Nephron progenitor cell (in vitro differentiated cells): ENCODE measurements around the gene TIMMDC1.

Experiments
- DNase-seq: peaks from one replicate; pipeline ENCODE4 v3.0.0; 2021
- H3K27ac Mint-ChIP-seq: 2 replicates; pipeline ENCODE4 v1.8.0; 2021; ENCODE audit warnings: mild to moderate bottlenecking, moderate library complexity, mixed read lengths
- H3K27me3 Mint-ChIP-seq: 2 replicates; pipeline ENCODE4 v1.8.0; 2021; ENCODE audit warnings: mild to moderate bottlenecking, low read depth, mixed read lengths; ENCODE audit not compliant: poor library complexity
- H3K36me3 Mint-ChIP-seq: 2 replicates; pipeline ENCODE4 v1.8.0; 2021; ENCODE audit warnings: low read depth, mixed read lengths
- H3K4me1 Mint-ChIP-seq: 2 replicates; pipeline ENCODE4 v1.8.0; 2021; ENCODE audit warnings: mixed read lengths
- H3K4me3 Mint-ChIP-seq: 2 replicates; pipeline ENCODE4 v1.8.0; 2021; ENCODE audit warnings: mild to moderate bottlenecking, moderate library complexity, mixed read lengths
- H3K9me3 Mint-ChIP-seq: 2 replicates; pipeline ENCODE4 v1.8.0; 2021; ENCODE audit warnings: mild to moderate bottlenecking, moderate library complexity, mixed read lengths
- CTCF ChIP-seq: fragments of 200-600 bp; sonication (generic); IDR thresholded peaks from 2 replicates; pipeline ENCODE4 v1.5.0; 2021; ENCODE audit warnings: antibody characterized with exemption

The TIMMDC1 gene

DNA sequence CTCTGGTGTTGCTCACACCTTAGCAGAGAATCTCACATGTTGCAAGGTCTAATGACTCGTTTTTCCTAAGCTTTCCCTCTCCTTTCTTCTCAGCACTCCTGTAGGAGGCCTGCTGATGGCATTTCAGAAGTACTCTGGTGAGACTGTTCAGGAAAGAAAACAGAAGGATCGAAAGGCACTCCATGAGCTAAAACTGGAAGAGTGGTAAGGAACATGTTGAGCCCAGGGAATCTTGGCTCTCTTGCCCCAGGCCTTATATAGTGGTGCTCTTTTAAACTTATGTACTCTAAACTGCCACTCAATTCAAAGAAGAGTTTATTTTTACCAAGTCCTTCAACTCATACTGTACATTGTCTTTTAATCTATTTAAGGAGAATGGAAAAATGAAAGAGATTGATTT lies 18.8 kb downstream of the TIMMDC1 start:
- no peak overlapping the region for H3K4me3 Mint-ChIP-seq
- no peak for DNase-seq
- H3K36me3 Mint-ChIP-seq: peaks cover 92% of the 10 kb centered on the region
- peaks cover 5% of the 10 kb centered on the region for H3K27me3 Mint-ChIP-seq
- no peak for TF ChIP-seq CTCF
- peaks cover 34% of the 10 kb centered on the region for H3K9me3 Mint-ChIP-seq
- no peak overlapping the region for H3K27ac Mint-ChIP-seq
- no peaks in the 10 kb centered on the region for H3K4me1 Mint-ChIP-seq

- Mint-ChIP-seq H3K27me3 (peaks cover 5% of the 10 kb centered on the region), H3K36me3 (peaks cover 97% of the 10 kb centered on the region), H3K4me1 (no peaks in the 10 kb centered on the region), H3K27ac (no peak overlapping the region), H3K9me3 (peaks cover 34% of the 10 kb centered on the region), H3K4me3 (no peak overlapping the region)
- no peak for DNase-seq
- no peak for TF ChIP-seq CTCF
Observed at GRCh38 chr3:119518026-119518425, 19.7 kb downstream of the TIMMDC1 start.

GRCh38 chr3:119524931-119525662 lies 26.8 kb downstream of the TIMMDC1 start:
- peaks cover 59% of the 10 kb centered on the region for H3K36me3 Mint-ChIP-seq
- no peak overlapping the region for H3K27ac Mint-ChIP-seq
- TF ChIP-seq CTCF: no peak
- H3K9me3 Mint-ChIP-seq: peaks cover 13% of the 10 kb centered on the region
- H3K4me3 Mint-ChIP-seq: no peak overlapping the region
- no peaks in the 10 kb centered on the region for H3K4me1 Mint-ChIP-seq
- H3K27me3 Mint-ChIP-seq: no peaks in the 10 kb centered on the region
- DNase-seq: no peak

- H3K4me3 Mint-ChIP-seq: no peak overlapping the region
- DNase-seq: no peak
- no peak overlapping the region for H3K27ac Mint-ChIP-seq
- TF ChIP-seq CTCF: no peak
- no peaks in the 10 kb centered on the region for H3K9me3 Mint-ChIP-seq
- peaks cover 33% of the 10 kb centered on the region for H3K36me3 Mint-ChIP-seq
- no peaks in the 10 kb centered on the region for H3K4me1 Mint-ChIP-seq
- H3K27me3 Mint-ChIP-seq: no peaks in the 10 kb centered on the region
Observed at GRCh38 chr3:119527714-119528113, 29.4 kb downstream of the TIMMDC1 start.

GRCh38 chr3:119529883-119530282 lies 31.5 kb downstream of the TIMMDC1 start:
- TF ChIP-seq CTCF: no peak
- Mint-ChIP-seq H3K4me1 (peaks cover 5% of the 10 kb centered on the region), H3K9me3 (no peaks in the 10 kb centered on the region), H3K27me3 (no peaks in the 10 kb centered on the region), H3K4me3 (no peak overlapping the region), H3K36me3 (peaks cover 11% of the 10 kb centered on the region), H3K27ac (no peak overlapping the region)
- DNase-seq: no peak

- DNase-seq: no peak
- Mint-ChIP-seq H3K9me3 (no peaks in the 10 kb centered on the region), H3K27ac (no peak overlapping the region), H3K27me3 (no peaks in the 10 kb centered on the region), H3K4me3 (no peak overlapping the region), H3K36me3 (peaks cover 7% of the 10 kb centered on the region), H3K4me1 (peaks cover 5% of the 10 kb centered on the region)
- TF ChIP-seq CTCF: no peak
Observed at GRCh38 chr3:119530456-119530855, 32.1 kb downstream of the TIMMDC1 start.
